HG03196 (cell line): ENCODE results near the gene OR2T11.
"Not testable (repeated sequence)": the region's sequence is repeated elsewhere in the genome, so short reads cannot be mapped to it uniquely, and the experiment has no call there.

Experiments
- ATAC-seq: cut with Tn5 transposase; IDR thresholded peaks from one replicate; pipeline ENCODE4 v1.9.1; 2021; ENCODE audit not compliant: unreplicated experiment

The OR2T11 gene

DNA sequence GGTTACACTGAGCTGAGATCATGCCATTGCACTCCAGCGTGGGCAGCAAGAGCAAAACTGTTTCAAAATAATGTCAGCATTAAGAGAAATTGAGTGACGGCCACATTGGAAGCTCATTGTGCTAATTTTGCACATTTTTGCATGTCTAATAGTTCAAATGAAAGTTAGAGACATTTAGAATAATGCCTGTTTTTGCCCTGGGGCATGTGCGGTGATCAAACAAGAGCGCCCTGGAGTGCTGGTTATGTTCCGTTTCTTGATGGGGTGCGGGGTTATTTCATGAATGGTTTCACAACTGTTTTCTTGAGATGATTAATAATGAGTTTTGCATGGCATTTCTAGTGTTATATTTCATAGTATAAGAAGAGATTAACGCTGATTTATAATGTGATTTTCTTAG is 13.1 kb downstream of the OR2T11 start:
- ATAC-seq = no peak

DNA sequence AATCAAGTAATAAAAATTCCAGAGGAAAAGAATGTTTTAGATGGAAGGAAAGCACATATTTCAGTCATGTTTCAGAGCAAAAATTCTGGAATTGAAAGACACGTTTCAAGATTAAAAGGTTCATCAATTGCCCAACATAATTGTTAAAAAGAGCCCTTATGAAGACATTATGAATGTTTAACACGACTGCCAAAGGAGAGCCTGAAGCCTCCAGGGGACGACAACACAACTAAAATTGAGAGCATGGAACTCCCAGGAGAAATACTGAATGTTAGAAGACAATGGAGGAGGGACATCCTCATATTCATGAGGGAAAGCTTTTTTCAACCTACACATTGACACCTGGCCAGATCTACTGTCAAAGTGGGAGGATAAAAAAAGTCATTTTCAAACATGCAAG is 16.0 kb downstream of the OR2T11 start:
- ATAC-seq = no peak

DNA sequence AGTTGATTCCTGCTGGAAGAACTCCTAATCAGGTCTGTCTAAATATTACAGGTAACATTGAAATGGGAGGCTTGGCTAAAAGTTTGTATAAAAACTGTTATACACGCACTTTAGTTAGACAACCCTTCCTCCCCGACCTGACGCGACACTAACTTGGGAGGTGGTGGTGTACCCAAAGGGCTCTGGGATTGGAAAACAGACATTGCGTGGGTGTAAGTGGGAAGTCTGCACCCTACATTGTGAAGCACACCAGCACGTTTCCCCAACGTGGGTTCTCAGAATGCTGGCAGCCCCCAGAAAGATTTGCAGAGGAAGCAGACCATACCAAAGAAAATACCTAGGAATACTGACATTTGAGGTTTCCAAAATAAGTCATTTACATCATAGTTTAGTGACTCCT is 16.8 kb downstream of the OR2T11 start:
- no peak for ATAC-seq

DNA sequence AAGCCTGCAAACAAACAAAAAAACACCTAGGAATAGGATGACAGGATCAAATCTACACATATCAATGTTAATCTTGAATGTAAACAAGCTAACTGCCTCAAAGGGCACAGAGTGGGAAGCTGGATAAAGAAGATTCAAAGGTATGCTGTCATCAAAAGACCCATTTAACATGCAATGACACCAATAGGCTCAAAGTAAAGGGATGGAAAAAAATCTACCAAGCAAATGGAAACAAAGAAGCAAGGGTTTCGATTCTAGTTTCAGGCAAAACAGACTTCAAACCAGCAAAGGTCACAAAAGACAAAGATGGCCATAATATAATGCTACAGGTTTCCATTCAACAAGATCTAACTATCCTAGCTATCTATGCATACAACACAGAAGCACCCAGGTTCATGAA is 21.1 kb downstream of the OR2T11 start:
- no peak for ATAC-seq

DNA sequence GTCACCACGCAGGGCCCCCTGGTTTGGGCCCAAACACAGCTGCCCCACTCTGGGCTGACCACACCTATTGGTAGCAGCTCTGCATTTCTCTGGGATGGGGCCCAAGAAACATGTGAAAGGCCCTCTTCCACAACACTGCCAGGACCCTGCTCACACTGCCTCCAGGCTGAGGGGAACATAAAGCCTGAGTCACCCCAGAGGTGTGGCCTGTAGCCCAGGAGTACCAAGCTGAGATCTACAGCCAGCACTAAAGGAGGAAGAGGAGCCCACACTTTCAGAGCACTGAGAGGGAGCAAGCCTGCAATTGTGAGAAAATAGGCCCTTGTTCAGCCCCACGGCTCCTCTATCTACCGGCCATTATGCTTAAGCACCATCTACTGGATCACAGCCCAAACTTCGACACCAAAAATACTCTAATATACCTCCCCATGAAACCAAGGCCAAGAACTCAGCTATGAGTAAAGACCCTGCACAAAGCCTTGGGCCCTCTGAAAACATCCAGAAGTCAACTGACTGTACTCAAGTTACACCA is 22.9 kb downstream of the OR2T11 start:
- no peak for ATAC-seq

DNA sequence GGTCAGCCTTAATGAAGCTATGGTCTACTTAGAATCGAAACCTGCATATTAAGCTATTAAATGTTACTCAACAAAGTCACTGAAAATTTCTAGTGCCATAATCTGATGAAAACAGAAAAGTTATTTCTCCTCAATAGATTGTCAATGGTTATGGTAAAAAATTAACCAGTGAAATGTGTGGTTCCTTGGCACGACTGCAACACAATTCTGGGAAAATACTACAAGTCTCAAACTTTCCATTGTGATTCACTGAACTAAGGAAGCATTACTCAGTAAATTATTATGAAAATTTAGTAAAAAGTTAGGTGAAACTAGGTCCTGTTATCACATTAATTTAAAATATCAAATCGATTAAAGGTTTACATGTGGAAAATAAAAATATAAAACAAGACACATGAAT is 24.6 kb downstream of the OR2T11 start:
- no peak for ATAC-seq

DNA sequence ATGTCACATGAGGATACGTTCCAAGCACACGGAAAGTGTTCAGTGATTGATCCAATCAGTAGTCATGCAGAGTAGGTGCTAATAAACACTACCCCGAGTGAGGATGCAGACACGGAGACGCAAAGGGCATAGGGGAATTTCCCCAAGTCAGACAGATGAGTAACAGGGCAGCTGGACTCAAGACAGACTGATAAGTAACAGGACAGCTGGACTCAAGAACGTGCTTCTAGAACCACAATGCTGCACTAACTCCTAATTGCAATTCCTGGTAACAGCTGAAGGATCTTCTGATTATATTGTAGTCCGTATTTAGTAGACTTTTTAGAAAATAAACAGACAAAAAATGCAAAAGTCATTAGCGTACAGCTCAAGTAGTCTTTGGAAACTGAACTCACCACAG is 35.5 kb downstream of the OR2T11 start:
- no peak for ATAC-seq

DNA sequence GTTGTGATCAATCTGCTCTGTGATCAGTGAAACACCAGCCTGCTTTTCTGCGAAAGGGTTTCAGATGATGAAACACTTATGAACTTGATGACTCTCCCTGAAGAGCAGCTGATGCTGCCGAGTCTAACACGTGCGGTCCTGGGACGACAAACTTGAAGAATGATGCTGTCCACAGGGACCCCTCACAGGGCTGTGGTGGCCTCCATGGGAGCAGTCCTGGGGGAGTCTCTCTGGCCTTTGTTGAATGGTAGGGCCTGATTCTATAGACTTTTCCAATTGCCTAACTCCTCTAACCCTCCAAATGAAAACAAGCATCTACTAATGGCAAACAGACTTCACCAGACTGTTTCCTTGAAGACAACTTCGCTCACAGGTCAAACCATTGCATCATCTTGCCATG is 37.3 kb downstream of the OR2T11 start, which contains the start of gene OR2T10:
OR2T10 (minus strand) TSS at position 112 of the 400 bp plus-strand sequence. CDS start 3,932 bp downstream, outside the sequence.
- no peak for ATAC-seq

DNA sequence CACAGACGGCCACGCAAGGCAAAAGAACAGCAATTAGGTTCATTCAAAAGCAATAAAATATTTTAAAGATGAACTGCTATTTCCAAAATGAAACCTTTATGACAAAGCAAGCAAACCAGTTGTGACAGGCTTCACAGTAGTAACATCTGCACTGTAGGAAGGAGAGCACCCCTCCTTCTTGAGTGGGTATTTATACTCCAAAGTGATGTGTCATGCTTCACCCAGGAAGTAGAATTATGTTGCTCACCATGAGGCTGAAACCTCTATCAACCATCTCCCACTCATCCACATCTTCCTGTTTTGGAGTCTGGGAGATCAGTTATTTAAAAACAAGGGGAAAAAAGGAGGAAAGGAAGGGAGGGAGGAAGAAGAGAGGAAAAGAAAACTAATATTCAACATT is 38.3 kb downstream of the OR2T11 start:
- no peak for ATAC-seq

DNA sequence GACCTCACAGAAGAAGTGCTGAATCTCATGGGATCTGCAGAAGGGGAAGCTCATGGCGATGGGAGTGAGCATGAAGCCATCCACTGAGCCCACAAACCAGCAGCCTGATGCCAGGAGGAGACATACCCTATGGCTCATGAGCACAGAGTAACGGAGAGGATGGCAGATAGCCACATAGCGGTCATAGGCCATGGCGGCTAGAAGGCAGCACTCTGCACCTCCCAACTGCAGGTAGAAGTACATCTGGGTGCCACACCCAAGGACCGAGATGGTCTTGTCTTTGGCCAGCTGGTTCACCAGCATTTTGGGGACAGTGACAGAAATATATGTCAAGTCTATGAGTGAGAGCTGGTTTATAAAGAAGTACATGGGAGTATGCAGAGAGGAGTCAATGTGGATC is 41.7 kb downstream of the OR2T11 start:
- ATAC-seq = no peak

DNA sequence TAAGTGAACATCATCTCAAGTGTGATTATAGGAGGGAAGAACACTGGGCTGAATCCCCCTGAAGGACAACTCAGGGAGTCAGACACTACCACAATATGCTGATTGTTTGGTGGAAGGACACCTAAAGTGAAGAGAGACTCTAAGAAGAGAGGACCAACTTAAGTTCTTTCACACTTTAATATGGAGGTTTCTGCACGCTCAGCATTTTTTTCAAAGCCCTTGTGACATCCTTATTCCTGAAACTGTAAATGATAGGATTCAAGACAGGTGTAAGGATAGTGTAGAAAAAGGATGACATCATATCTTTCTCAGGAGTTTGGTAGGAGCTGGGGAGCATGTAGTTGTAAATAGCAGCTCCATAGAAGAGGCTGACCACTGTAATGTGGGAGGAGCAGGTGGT is 42.2 kb downstream of the OR2T11 start:
- ATAC-seq = no peak

DNA sequence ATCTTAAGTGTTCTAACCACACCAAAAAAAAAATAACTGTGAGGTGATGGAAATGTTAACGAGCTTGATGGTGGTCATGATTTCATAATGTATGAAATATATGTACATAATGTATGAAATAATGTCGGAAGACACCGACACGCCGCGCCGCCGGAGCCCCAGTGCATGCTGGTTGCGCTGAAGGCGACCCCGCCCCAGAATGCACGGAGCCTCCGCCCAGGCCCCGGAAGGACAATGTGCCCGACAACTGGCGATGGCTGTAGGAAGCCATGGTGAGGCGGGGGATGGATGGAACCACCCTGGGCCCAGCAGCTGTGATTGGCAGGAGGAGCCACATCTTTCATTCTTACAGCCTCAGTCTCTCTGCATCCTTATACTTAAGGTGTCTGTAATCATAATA is 44.8 kb downstream of the OR2T11 start:
- ATAC-seq = no peak

DNA sequence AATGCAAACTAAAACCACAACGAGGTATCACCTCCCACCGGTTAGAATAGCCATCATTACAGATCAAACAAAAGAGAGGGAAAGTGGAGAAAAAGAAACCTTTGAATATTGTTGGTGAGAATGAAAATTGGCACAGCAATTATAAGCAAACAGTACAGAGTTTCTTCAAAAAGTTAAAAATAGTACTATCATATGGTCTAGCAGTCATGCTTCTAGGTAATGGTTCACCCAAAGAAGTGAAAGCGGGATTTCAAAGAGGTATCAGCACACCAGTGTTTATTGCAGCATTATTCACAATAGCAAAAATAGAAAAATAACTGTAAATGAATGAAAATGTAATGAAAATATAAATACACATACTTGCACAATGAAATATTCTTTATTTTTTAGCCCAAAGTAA is 45.6 kb downstream of the OR2T11 start:
- no peak for ATAC-seq

DNA sequence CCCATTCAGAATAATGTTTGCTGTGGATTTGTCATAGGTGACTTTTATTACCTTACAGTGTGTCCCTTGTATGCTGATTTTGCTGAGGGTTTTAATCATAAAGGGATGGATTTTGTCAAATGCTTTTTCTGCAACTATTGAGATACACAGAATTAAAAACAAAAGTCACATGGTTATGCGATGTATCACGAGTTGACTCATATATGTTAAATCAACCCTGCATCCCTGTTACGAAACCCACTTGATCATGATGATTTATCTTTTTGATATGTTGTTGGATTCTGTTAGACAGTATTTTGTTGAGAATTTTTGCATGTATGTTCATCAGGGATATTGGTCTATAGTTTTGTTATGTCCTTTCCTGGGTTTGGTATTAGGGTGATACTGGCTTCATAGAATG is 49.6 kb downstream of the OR2T11 start:
- ATAC-seq = no peak

DNA sequence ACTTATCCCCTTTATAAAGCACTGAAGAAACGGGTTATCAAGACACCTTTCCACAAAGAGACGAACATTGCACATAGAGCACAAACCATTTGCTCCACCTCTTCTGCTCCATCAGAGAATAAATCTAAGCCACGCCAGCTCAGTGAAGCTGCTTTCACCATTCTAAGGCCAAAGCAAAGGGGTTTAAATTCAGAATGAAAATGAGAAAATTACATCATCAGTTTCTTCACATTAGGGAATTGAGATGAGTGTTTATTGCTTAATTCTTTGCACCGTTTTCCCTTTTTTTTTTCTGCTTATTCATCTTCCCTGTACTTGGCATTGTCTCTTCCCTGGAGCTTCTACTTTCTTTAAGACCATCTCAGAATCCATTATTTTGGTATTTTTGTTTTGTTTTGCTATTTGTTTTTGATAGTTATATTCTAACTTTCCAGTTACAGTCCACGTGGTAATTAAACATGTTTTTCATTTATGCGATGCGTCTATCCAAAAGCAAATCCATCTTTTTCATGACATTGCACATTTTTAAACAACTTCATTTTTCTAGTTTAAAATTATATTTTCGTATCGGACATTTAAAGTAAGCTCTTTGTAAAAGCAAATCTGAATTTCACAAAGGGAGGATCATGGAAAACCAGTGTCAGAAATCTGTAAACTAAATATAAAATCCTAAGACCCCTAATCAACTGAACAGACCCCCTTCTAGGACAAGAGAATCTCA is 58.5 kb downstream of the OR2T11 start:
- ATAC-seq = no peak

DNA sequence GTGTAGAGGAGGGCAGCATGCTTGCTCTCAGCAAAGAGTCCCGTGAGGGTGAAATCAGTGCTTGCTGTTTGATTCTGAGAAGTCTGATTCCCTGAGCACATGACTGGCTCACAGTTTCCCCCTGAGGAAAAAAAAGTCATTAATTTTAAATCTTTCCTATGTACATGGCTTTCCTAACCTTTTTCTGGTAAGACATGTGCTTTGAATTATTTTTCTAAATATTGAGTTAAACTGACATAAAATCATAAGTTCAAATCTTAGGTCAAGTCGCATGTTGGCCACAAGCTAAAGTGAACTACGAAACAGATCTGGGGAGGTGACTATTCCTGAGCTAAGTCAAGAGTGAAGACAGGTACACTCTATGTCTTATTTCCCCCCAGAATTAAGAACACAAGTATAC is 60.2 kb downstream of the OR2T11 start, which contains the start of gene OR2T34:
OR2T34 (minus strand) TSS at position 101 of the 400 bp plus-strand sequence; CDS start at position 101, 0 bp downstream.
- ATAC-seq = not testable (repeated sequence)

DNA sequence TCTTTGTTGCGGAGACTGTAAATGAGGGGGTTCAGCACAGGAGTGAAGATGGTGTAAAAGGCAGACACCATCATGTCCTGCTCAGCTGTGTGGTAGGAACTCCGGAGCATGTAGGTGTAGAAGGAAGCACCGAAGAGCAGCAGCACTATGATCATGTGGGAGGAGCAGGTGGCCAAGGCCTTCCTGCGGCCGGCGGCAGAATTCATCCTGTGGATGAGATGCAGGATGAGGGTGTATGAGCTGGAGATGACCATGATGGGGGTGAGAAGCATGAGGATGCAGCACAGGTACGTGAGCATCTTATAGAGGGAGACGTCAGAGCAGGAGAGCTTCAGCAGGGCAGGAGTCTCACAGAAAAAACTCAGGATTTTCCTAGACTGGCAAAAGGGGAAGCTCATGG is 61.0 kb downstream of the OR2T11 start:
- ATAC-seq = not testable (repeated sequence)
